ENCODE data around the gene OR1L6. TPM values are rescaled to one million over a fixed set of nuclear protein-coding genes. Genes with fewer than 3 reads are reported as not detected.

Gene OR1L6, protein sequence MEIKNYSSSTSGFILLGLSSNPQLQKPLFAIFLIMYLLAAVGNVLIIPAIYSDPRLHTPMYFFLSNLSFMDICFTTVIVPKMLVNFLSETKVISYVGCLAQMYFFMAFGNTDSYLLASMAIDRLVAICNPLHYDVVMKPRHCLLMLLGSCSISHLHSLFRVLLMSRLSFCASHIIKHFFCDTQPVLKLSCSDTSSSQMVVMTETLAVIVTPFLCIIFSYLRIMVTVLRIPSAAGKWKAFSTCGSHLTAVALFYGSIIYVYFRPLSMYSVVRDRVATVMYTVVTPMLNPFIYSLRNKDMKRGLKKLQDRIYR
- total RNA-seq, result not detected

- intact Hi-C loops (cut with DNase I; ENCODE audit: low total_unique reads) (no loop called here), in situ Hi-C loops (cut with MboI; ENCODE audit: low pct_ligation_motif_present in 1 of 4, low pct_unique_long_range_greater_than_20kb in 1 of 4, low sequenced_read_pairs in 3 of 4) (no loop called here)
- 79 to 100% methylated on average over 1 to 6 of the region's 6 CpGs for WGBS, 2 donors (ENCODE audit: low coverage in 1 of 2)
These were observed at the start of gene OR1L6 for GRCh38 chr9:122742003-122742402. Gene OR1L6, plus strand, starts transcription at chr9:122742303. Its CDS starts 7,545 bp downstream, at chr9:122749848.

GRCh38 chr9:122695696-122696095, 46.4 kb upstream of the OR1L6 start:
- Histone ChIP-seq H3K4me1 (no peaks in the 10 kb centered on the region), H3K27ac (no peak overlapping the region), H3K9me3 (peaks cover 4 to 7% of the 10 kb centered on the region in 2 donors), H3K27me3 (no peaks in the 10 kb centered on the region), H3K4me3 (no peak overlapping the region), H3K36me3 (no peaks in the 10 kb centered on the region)
- intact Hi-C loops (cut with DNase I; ENCODE audit: low total_unique reads), result no loop called here
- no peak for TF ChIP-seq POLR2AphosphoS5 (IDR thresholded peaks at IDR 0.05)
- TF ChIP-seq EP300 (IDR thresholded peaks at IDR 0.05; ENCODE audit: low read depth), result no peak
- TF ChIP-seq CTCF (IDR thresholded peaks at IDR 0.05), result no peak
- TF ChIP-seq POLR2A (IDR thresholded peaks at IDR 0.05), result no peak
- in situ Hi-C loops (cut with MboI; ENCODE audit: low pct_ligation_motif_present in 1 of 4, low pct_unique_long_range_greater_than_20kb in 1 of 4, low sequenced_read_pairs in 3 of 4), result no loop called here
- no peak for DNase-seq
- 86 to 97% methylated on average over 1 of the region's 1 CpG for WGBS, 2 donors (ENCODE audit: low coverage in 1 of 2)

More at GRCh38 chr9:122742003-122742402, at the start of gene OR1L6:
- no peaks in the 10 kb centered on the region for H3K27me3 ChIP-seq
- H3K4me3 ChIP-seq, result no peak within 1 kb of the TSS
- H3K36me3 ChIP-seq, result no peaks in the 10 kb centered on the region
- TF ChIP-seq EP300 (IDR thresholded peaks at IDR 0.05; ENCODE audit: low read depth), result no peak
- no peak for TF ChIP-seq POLR2AphosphoS5 (IDR thresholded peaks at IDR 0.05)
- TF ChIP-seq POLR2A (IDR thresholded peaks at IDR 0.05), result no peak
- TF ChIP-seq CTCF (IDR thresholded peaks at IDR 0.05), result no peak
- H3K9me3 ChIP-seq, result no peaks in the 10 kb centered on the region
- no peaks in the 10 kb centered on the region for H3K4me1 ChIP-seq
- no peak for DNase-seq
- no peak within 1 kb of the TSS for H3K27ac ChIP-seq

GRCh38 chr9:122718038-122718437, 24.1 kb upstream of the OR1L6 start:
- Histone ChIP-seq H3K4me3 (no peak overlapping the region), H3K27me3 (no peaks in the 10 kb centered on the region), H3K4me1 (no peaks in the 10 kb centered on the region), H3K27ac (no peak overlapping the region), H3K9me3 (peaks cover 0 to 6% of the 10 kb centered on the region in 2 donors), H3K36me3 (no peaks in the 10 kb centered on the region)
- in situ Hi-C loops (cut with MboI; ENCODE audit: low pct_ligation_motif_present in 1 of 4, low pct_unique_long_range_greater_than_20kb in 1 of 4, low sequenced_read_pairs in 3 of 4) (no loop called here), intact Hi-C loops (cut with DNase I; ENCODE audit: low total_unique reads) (no loop called here)
- TF ChIP-seq EP300 (IDR thresholded peaks at IDR 0.05; ENCODE audit: low read depth) (no peak), POLR2A (IDR thresholded peaks at IDR 0.05) (no peak), CTCF (IDR thresholded peaks at IDR 0.05) (no peak), POLR2AphosphoS5 (IDR thresholded peaks at IDR 0.05) (no peak)
- WGBS, 2 donors (ENCODE audit: low coverage in 1 of 2), result 83% methylated on average over 4 to 7 of the region's 7 CpGs
- no peak for DNase-seq

DNA sequence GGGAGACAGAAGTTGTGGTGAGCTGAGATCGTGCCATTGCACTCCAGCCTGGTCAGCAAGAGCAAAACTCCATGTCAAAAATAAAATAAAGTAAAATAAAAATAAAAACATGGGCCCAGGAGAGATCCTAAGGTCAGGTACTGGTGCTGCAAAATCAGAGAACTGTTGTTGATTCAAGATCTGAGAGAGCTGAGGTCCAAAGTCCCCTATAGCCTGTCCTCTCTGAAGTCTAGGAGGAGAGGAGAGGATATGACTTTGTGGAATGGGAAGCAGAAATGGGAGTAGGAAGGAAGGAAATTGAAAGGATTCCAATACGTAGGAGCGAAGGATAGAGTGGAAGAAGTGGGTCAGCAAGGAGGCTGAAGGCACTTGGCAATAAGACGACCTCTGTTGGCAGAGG, 22.9 kb upstream of the OR1L6 start:
- no peaks in the 10 kb centered on the region for H3K4me1 ChIP-seq
- no peak overlapping the region for H3K27ac ChIP-seq
- in situ Hi-C loops (cut with MboI; ENCODE audit: low pct_ligation_motif_present in 1 of 4, low pct_unique_long_range_greater_than_20kb in 1 of 4, low sequenced_read_pairs in 3 of 4), result no loop called here
- intact Hi-C loops (cut with DNase I; ENCODE audit: low total_unique reads), result no loop called here
- H3K27me3 ChIP-seq, result no peaks in the 10 kb centered on the region
- no peak for DNase-seq
- WGBS, 2 donors (ENCODE audit: low coverage in 1 of 2), result 92 to 100% methylated on average over 1 to 4 of the region's 4 CpGs
- H3K4me3 ChIP-seq, result no peak overlapping the region
- no peaks in the 10 kb centered on the region for H3K36me3 ChIP-seq
- TF ChIP-seq POLR2A (IDR thresholded peaks at IDR 0.05) (no peak), CTCF (IDR thresholded peaks at IDR 0.05) (no peak), EP300 (IDR thresholded peaks at IDR 0.05; ENCODE audit: low read depth) (no peak)
- peaks cover 0 to 9% of the 10 kb centered on the region in 2 donors for H3K9me3 ChIP-seq
